ENCODE data around the gene TNFSF11. TPM values are rescaled to one million over a fixed set of nuclear protein-coding genes. Genes with fewer than 3 reads are reported as not detected.

Gene TNFSF11
- total RNA-seq, 1 experiment from 2014 or later, result not detected

- DNase-seq, result no peak
- H3K9me3 ChIP-seq, result no peaks in the 10 kb centered on the region
- no peaks in the 10 kb centered on the region for H3K36me3 ChIP-seq
Measured at GRCh38 chr13:42626176-42626860, 52.4 kb downstream of the TNFSF11 start.

DNA sequence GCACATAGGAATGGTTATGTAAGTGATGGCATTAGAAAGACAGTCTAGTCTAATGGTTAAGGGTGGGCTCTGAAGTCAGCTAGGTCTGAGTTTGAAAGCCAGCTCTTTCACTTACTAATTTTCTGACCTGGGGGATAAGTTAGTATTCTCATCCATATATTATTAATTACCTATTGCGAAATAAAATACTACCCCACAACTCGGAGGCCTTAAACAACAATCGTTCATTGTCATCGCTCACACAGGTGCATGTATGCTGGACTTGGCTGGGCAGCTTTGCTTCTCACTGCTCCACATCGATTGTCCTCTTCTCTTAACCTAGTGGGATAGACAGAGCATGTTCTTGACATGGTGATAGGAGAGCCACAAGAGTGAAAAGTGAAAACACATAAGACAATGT lies 54.7 kb downstream of the TNFSF11 start:
- DNase-seq, result no peak
- Histone ChIP-seq H3K9me3 (no peaks in the 10 kb centered on the region), H3K36me3 (no peaks in the 10 kb centered on the region), H3K4me3 (no peak overlapping the region), H3K27me3 (no peaks in the 10 kb centered on the region)

More at GRCh38 chr13:42626176-42626860, 52.4 kb downstream of the TNFSF11 start:
- Histone ChIP-seq H3K27me3 (no peaks in the 10 kb centered on the region), H3K4me3 (no peak overlapping the region)

GRCh38 chr13:42631181-42631580 lies 57.2 kb downstream of the TNFSF11 start:
- no peaks in the 10 kb centered on the region for H3K27me3 ChIP-seq
- H3K4me3 ChIP-seq, result no peak overlapping the region
- no peaks in the 10 kb centered on the region for H3K9me3 ChIP-seq
- H3K36me3 ChIP-seq, result no peaks in the 10 kb centered on the region
- no peak for DNase-seq

GRCh38 chr13:42633495-42633894 lies 59.5 kb downstream of the TNFSF11 start:
- Histone ChIP-seq H3K9me3 (no peaks in the 10 kb centered on the region), H3K27me3 (no peaks in the 10 kb centered on the region), H3K4me3 (no peak overlapping the region), H3K36me3 (no peaks in the 10 kb centered on the region)
- no peak for DNase-seq

- DNase-seq, result no peak
- no peaks in the 10 kb centered on the region for H3K9me3 ChIP-seq
- H3K4me3 ChIP-seq, result no peak overlapping the region
- H3K27me3 ChIP-seq, result no peaks in the 10 kb centered on the region
- H3K36me3 ChIP-seq, result no peaks in the 10 kb centered on the region
Measured at GRCh38 chr13:42638101-42638500, 64.1 kb downstream of the TNFSF11 start.

DNA sequence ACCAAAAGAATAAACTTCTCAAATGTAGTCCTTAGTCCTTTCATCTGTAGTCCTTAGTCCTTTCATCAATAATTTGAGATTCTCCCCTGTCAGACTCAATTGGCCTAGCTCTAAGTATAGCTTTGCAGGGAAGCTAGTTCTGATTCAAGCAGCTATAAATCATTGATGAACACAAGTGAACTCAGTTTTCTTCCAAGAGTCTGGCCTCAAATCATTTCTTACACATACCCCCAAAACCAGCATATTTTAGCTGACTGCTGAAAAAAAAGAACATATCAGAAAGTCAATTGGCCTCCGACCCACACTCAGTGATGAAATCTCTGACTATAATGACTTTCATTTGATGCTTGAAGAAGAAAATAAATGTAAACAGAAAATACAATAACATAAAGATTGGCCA lies 64.9 kb downstream of the TNFSF11 start:
- H3K36me3 ChIP-seq, result no peaks in the 10 kb centered on the region
- no peak overlapping the region for H3K4me3 ChIP-seq
- DNase-seq, result no peak
- H3K27me3 ChIP-seq, result no peaks in the 10 kb centered on the region
- no peaks in the 10 kb centered on the region for H3K9me3 ChIP-seq

- DNase-seq, result no peak
- Histone ChIP-seq H3K27me3 (no peaks in the 10 kb centered on the region), H3K4me3 (no peak overlapping the region), H3K9me3 (no peaks in the 10 kb centered on the region), H3K36me3 (no peaks in the 10 kb centered on the region)
Measured at GRCh38 chr13:42643076-42643475, 69.1 kb downstream of the TNFSF11 start.

GRCh38 chr13:42644841-42645240 lies 70.9 kb downstream of the TNFSF11 start:
- H3K27me3 ChIP-seq, result no peaks in the 10 kb centered on the region
- DNase-seq, result no peak
- no peaks in the 10 kb centered on the region for H3K9me3 ChIP-seq
- no peak overlapping the region for H3K4me3 ChIP-seq
- no peaks in the 10 kb centered on the region for H3K36me3 ChIP-seq

- DNase-seq, result no peak
- H3K9me3 ChIP-seq, result no peaks in the 10 kb centered on the region
- H3K4me3 ChIP-seq, result no peak overlapping the region
- no peaks in the 10 kb centered on the region for H3K36me3 ChIP-seq
- H3K27me3 ChIP-seq, result no peaks in the 10 kb centered on the region
Measured at GRCh38 chr13:42645717-42646116, 71.8 kb downstream of the TNFSF11 start.

DNA sequence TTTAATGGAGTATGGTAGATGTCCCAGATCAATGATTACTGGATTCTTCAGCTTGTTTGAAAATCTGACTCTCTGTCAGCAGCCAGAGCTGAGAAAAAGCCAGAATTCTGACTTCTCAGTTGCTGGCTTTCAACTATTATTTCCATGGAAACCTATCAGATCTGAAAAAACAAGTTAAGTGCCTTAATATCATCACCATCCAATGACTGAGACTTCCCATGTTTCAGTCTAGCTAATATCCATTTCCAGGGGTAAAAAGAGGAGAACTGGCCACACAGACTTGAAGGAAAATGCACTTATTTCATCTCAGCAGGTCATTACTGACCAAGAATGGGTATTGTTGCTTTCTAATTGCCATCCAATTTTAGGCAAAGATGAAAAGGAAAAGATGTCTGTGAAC lies 75.2 kb downstream of the TNFSF11 start:
- Histone ChIP-seq H3K4me3 (no peak overlapping the region), H3K36me3 (no peaks in the 10 kb centered on the region), H3K9me3 (no peaks in the 10 kb centered on the region), H3K27me3 (peaks cover 4% of the 10 kb centered on the region; the same call in 1 of the 2 replicates)
- DNase-seq, result no peak

DNA sequence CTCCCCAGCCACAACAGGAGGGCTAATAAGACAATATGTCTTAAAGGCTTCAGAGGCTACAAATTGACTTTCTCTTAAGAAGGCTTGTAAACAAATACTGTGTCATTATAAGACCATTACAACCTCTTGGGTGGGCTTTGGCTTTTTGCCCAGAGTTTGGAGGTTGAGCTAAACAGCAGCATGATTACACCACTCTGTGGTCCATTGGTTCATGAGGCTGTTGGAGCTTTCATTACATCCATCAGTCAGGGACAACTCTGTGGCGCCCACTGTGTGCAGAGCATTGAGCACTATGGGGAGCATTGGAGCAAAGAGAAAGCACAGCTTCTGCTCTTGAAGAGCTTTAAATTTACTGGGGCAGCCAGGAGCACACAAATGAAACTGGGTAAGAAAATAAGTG lies 75.9 kb downstream of the TNFSF11 start:
- no peaks in the 10 kb centered on the region for H3K9me3 ChIP-seq
- H3K4me3 ChIP-seq, result no peak overlapping the region
- peaks cover 6% of the 10 kb centered on the region; the same call in 1 of the 2 replicates for H3K27me3 ChIP-seq
- no peaks in the 10 kb centered on the region for H3K36me3 ChIP-seq
- DNase-seq, result no peak

DNA sequence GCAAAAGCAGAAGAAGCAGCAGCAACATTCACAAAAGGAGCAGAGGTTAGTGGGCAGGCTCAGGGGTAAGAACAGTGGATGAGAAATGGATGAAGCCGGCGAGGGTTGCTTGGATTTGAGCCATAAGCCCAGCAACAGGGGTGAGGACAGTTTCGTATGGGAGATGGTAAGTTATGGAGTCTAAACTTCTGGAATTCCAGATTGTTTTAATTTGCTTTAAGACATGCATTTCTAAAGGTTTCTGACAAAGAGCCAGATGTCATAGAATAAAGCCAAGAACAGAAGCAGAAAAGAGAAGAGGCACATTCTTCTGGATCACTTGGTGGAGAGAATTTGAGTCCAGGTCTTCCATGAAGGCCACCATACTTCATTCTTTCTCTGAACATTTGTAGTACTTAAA lies 76.6 kb downstream of the TNFSF11 start:
- no peaks in the 10 kb centered on the region for H3K9me3 ChIP-seq
- H3K36me3 ChIP-seq, result no peaks in the 10 kb centered on the region
- H3K27me3 ChIP-seq, result peaks cover 7% of the 10 kb centered on the region; the same call in 1 of the 2 replicates
- no peak for DNase-seq
- H3K4me3 ChIP-seq, result no peak overlapping the region

DNA sequence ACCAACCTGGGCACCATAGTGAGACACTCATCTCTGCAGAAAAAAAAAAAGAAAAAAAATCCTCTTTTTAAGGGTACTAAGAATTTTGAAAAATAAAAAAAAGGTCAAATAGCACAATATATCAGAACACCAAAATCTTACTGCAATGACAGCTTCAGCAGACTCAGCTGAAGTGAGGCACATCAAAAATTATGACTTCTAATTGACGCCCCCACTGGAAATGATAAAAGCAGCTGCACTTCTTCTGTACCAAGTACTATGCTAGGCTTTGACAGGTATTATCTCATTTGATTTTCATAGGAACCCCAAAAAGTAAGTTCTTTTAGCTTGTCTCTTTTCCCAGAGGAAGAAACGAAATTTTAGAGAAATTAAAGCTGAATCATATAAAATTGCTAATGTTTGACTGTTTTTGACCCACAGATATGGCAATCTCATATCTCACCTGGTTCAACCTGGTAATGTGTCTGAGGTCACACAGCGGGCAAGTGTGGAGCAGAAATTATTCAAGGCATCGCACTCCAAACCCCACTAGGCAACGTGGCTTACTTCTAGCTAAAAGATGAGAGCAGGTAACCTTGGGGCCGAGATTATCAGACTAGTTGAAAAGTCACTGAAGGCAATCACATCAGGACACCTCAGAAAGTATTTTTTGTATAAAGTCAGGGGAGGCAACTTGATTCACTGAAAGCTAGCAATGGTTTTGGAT lies 78.1 kb downstream of the TNFSF11 start:
- Histone ChIP-seq H3K36me3 (no peaks in the 10 kb centered on the region), H3K4me3 (no peak overlapping the region), H3K27me3 (peaks cover 18% of the 10 kb centered on the region; the same call in 1 of the 2 replicates), H3K9me3 (no peaks in the 10 kb centered on the region)
- DNase-seq, result no peak

DNA sequence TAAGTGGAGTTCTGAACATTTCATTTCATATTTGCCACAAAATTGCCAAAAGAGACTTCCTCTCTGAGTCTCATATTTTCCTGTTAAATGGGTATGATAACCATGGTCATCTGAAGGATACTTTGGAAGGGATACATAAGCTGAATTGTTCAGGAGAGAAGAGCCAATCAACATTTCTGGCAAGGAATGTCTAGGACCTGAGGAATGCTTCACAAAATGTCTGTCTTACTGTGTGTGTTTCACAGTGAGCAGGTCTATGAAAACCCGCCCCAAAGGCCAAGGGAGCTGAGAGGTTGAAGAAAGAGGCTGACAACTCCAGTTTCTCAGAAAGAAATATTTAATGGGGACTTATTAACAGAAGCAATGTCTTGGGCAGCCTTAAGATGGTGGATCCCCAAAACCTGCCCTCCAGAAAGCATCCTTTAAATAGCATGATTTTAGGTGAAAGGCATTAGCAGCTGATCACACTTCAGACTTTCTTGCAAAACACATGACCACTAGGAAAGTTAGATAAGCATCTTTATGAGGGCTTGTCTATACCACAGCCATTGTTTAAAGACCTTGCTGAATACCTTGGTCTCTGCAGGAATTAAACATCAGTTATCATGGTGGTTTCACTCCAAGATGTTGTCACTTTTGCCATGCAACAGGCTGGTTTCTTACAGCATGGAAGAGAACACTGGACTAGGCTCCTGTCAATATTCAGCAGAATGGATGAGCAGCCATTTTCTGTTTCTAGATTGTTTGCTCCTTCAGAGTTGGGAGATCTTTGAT lies 78.9 kb downstream of the TNFSF11 start:
- H3K36me3 ChIP-seq, result no peaks in the 10 kb centered on the region
- H3K9me3 ChIP-seq, result no peaks in the 10 kb centered on the region
- H3K4me3 ChIP-seq, result no peak overlapping the region
- no peak for DNase-seq
- peaks cover 19% of the 10 kb centered on the region; the same call in 1 of the 2 replicates for H3K27me3 ChIP-seq

DNA sequence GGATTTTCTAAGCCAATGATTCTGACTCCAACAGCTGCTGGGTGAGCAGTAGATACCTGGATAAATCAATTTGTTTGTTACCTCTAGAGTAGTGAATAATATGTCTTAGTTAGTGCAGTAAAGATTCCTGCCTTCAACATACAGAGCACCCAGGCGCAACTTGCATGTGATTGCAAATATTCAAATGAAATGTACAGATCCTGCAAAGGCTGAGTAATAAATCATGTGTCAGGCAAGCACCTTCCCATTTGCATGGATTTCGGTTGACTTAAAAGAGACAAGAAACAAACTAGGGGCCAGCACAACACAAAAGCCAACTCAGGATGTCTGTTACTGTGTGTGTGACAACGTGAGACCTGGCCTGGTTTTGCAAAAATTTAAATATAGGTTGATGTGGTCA lies 79.7 kb downstream of the TNFSF11 start:
- H3K4me3 ChIP-seq, result no peak overlapping the region
- DNase-seq, result no peak
- no peaks in the 10 kb centered on the region for H3K9me3 ChIP-seq
- H3K36me3 ChIP-seq, result no peaks in the 10 kb centered on the region
- H3K27me3 ChIP-seq, result peaks cover 19% of the 10 kb centered on the region; the same call in 1 of the 2 replicates

DNA sequence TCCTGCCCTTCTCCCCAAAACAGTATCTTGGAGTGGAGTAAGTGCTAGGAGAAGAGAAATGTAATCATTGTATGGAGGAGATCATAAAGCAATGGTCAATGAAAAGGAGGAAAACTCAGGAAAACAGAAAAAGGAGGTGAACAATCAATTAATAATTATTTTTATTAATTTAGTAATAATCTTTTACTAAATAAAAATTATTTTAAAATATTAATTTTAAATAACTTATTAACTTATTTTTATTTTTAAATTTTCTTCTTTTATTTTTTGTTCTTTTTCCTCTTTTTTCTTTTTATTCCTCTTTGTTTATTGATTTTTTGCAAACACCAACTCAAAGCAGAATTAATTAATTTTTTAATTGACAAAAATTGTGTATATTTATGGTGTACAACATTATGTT lies 80.3 kb downstream of the TNFSF11 start:
- Histone ChIP-seq H3K27me3 (peaks cover 19% of the 10 kb centered on the region; the same call in 1 of the 2 replicates), H3K36me3 (no peaks in the 10 kb centered on the region), H3K4me3 (no peak overlapping the region), H3K9me3 (no peaks in the 10 kb centered on the region)
- no peak for DNase-seq

- Histone ChIP-seq H3K27me3 (peaks cover 21% of the 10 kb centered on the region; the same call in 1 of the 2 replicates), H3K36me3 (no peaks in the 10 kb centered on the region), H3K9me3 (no peaks in the 10 kb centered on the region), H3K4me3 (no peak overlapping the region)
- DNase-seq, result no peak
Measured at GRCh38 chr13:42654722-42655121, 80.8 kb downstream of the TNFSF11 start.

Data from MG63 (cell line).